LNCAP (cell line): Measurements from ENCODE around the gene SLC15A3.

ENCODE experiments used
- CTCF ChIP-seq: fragments of 450-650 bp; IDR thresholded peaks from 2 replicates; pipeline ENCODE4 v1.5.1; 2017; ENCODE audit warnings: mild to moderate bottlenecking

The SLC15A3 gene

DNA sequence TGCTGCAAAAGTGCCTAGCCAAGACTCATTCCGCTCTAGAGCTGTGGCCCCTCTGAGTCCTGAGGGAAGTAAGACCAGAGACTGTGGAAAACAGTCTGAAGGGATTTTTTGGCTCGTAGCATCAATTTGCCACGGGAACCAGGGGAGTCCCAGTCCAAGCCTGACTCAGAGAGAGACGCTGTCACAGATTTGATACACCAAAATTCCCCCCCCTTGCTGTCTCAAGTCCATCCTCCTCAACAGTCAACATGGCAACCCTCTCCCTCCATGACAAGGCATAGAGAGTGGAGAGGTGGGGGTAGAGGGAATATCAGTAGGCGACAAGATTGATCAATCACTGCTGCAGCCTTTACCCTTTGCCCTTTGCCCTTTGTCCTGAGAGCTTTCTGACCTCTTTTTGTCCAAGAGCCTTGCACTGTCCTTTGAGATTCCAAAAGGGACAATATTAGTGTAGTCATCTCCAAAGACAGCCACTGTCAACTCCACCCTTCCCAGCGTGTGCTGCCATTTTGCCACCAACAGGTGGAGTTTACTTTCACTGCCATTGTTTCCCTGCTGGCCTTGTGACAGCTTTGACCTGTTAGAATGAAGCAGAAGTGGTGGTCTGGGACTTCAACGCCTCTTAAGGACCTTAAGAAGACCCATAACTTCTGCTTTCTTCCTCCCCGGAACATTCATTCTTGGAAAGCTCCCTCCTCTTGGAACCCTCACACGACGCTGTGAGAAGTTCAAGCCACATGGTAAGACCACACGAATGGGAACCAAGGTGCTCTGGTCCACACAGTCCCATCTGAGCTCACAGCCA is 7.3 kb downstream of the SLC15A3 start:
- TF ChIP-seq CTCF: no peak; the same call in 1 of the 2 replicates

- TF ChIP-seq CTCF: no peak
These were observed 8.9 kb downstream of the SLC15A3 start for GRCh38 chr11:60942970-60943565.

DNA sequence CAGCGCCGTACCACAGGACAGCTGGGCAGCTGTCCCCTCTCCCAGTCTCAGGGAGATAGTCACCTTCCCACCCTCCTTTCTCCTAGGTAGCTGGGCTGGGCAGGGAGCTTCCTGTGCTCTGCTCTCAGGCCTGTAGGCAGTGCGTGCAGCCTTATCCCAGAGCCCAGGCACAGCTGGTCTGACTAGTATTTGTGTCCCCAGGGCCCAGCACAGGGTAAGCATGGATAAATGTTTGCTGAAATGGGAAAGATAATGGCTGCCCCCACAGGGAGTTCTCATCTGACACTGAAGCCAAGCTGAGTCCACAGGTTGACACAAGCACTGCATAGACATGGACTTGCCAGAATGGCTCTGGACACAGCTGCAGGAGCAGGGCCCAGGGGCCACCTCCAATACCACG is 9.8 kb downstream of the SLC15A3 start:
- TF ChIP-seq CTCF: no peak

DNA sequence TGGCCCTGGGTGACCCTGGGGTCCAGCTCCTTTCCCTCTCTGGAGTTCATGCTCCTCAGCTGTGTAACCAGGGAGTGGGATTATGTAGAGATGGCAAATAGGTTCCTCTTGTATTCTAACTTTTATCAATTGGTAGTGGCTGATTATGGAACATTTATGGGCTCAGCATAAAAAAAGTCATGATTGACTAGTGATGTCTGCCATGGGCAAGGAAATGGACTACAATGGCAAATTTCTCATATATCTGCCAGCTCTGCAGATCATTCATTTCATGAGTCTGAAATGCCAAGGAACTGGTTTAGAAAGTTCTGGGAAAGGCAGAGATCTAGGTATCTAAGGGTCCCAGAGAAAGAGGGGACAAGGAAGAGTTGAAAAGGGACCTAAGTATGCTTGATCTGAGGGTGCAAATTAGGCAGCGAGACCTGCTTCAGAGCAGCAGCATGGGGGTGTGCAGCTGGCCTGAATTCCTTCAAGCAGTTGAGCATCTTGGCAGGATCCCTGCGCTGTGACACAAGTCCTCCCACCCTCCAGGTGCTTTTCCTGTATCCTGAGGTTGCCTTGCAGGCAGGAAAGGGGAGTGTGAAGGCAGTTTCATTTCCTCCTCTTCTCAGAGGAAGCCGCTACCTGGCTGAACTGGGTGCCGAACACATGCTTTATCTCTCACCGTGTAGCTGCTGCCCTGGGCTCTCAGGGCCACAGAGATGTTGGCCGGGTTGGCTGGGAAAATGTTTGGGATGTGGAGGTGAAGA is 10.4 kb downstream of the SLC15A3 start:
- TF ChIP-seq CTCF: no peak

GRCh38 chr11:60939855-60940254 is 12.1 kb downstream of the SLC15A3 start:
- no peak for TF ChIP-seq CTCF

GRCh38 chr11:60939301-60939700 is 12.7 kb downstream of the SLC15A3 start:
- TF ChIP-seq CTCF: no peak

DNA sequence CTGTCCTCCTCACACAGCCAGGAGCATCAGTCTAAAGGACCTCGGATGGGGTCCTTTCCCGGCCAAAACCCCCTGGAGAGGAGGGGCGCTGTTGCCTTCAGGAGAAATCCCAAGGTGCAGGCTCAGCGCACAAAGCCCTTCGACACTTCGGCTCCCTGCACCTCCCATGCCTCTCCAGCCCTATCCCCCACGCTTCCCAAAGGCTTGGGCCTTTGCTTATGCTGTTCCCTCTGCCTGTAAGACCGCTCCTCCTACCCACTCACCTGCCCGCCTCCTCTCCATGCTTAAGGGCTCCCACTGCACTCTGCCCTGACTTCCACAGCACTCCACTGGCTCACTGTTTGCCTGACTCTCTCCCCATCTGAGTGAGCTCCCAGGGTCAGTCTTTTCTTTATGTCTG is 13.5 kb downstream of the SLC15A3 start:
- no peak for TF ChIP-seq CTCF
